Daoy (cell line): Measurements from ENCODE around the gene CRADD. TPM values are rescaled to one million over a fixed set of nuclear protein-coding genes. Genes with fewer than 3 reads are reported as not detected.
"Not testable (repeated sequence)": the region's sequence is repeated elsewhere in the genome, so short reads cannot be mapped to it uniquely, and the experiment has no call there.

ENCODE experiments used
- DNase-seq: peaks from one replicate; pipeline ENCODE4 v3.0.0-alpha.2; 2015; ENCODE audit warnings: low read depth
- total RNA-seq: library from RNA; depleted of rRNA; stranded (reverse); fragments of >200 nt; shearing (Covaris generic); gene quantifications from 2 replicates; pipeline ENCODE4 v1.2.3, GENCODE V29; 2014

Gene CRADD
- total RNA-seq, 1 experiment from 2014 or later, result 12.6 TPM

- not testable (repeated sequence) for DNase-seq
Observed at GRCh38 chr12:93871566-93871965, 194.4 kb downstream of the CRADD start.

DNA sequence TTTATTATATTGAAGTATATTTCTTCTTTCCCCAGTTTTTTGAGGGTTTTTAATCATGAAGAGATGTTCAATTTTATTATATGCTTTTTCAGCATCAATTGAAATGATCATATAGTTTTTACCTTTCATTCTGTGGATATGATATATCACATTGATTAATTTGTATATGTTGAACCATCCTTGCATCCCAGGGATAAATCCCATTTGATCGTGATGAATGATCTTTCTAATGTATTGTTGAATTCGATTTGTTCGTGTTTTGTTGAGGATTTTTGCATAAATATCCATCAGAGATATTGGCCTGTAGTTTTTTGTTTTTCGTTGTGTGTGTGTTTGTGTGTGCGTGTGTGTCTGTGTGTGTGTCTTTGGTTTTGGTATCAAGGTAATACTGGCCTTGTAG is 196.4 kb downstream of the CRADD start:
- no peak for DNase-seq

DNA sequence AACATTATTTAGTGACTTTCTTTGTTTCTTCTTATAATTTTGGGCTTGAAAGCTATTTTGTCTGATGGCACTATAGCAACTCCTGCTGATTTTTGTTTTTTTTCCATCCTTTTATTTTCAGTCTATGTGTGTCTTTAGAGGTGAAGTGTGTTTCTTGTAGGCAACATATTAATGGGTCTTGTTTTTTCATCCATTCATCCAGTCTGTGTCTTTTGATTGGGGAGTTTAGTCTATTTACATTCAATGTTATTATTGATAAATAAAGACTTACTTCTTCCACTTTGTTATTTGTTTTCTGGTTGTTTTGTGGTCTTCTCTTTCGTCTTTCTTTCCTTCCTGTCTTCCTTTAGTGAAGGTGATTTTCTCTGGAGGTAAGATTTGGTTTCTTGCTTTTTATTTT is 198.0 kb downstream of the CRADD start:
- no peak for DNase-seq

DNA sequence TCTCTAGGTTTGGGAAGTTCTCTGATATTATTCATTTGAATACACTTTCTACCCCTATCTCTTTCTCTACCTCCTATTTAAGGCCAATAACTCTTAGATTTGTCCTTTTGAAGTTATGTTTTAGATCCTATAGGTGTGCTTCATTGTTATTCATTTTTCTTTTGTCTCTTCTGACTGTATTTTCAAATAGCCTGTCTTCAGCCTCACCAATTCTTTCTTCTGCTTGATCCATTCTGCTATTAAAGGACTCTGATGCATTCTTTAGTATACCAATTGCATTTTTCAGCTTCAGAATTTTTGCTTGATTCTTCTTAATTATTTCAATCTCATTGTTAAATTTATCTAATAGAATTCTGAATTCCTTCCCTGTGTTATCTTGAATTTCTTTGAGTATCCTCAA is 199.2 kb downstream of the CRADD start:
- DNase-seq, result no peak

DNA sequence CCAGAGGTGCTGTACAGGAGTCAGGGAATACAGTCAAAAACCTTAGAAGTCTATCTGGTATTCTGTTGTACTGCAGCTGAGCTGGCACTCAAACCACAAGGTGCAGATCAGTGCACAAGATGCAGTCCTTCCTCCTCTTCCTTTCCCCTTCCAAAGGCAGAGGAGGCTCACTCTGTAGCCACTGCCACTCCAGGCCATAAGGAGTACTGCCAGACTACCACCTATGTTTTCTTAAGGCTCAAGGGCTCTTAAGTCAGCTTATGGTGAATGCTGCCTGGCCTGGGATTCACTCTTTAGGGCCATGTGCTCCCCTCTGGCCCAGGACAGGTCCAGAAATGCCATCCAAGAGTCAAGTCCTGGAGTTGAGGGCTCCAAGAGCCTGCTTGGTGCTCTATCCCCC is 200.3 kb downstream of the CRADD start:
- DNase-seq, result no peak

GRCh38 chr12:93879476-93880421 is 202.6 kb downstream of the CRADD start:
- peak; percentile 67 for DNase-seq

- no peak for DNase-seq
Observed at GRCh38 chr12:93880853-93881522, 203.8 kb downstream of the CRADD start.

GRCh38 chr12:93882763-93883162 is 205.6 kb downstream of the CRADD start:
- no peak for DNase-seq

- DNase-seq, result peak; percentile 69
Observed at GRCh38 chr12:93883436-93884154, 206.4 kb downstream of the CRADD start.

DNA sequence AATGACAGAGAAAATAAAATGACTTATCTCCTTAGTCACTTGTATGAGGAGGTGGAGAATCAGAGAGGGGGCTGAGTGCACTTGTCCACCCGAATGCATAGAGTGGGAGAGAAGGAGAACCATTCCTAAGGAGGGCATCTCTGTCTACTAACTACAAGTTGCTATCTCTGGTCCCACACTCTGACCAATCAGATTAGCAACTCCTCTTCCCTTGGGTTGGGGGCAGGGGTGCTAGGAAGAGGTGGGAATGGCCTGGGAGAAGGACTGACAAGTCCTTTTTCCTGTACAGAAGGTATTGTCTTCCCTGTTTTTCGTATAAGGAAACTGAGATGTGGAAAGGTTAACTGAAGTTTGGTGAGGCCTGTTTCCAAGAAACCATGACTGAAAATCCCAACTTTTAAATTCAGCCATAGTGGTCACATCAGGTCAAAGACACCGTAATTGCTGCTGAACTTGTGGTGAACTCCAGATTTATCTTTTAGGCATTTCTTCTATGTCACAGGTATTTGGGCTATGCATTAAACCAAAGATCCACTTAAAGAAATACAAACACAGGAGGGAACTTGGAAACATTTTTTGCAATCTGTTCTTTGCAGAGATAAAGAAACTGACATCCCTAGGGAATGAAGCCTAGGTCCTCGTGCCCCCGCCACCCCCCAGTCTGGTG is 207.8 kb downstream of the CRADD start:
- no peak for DNase-seq

DNA sequence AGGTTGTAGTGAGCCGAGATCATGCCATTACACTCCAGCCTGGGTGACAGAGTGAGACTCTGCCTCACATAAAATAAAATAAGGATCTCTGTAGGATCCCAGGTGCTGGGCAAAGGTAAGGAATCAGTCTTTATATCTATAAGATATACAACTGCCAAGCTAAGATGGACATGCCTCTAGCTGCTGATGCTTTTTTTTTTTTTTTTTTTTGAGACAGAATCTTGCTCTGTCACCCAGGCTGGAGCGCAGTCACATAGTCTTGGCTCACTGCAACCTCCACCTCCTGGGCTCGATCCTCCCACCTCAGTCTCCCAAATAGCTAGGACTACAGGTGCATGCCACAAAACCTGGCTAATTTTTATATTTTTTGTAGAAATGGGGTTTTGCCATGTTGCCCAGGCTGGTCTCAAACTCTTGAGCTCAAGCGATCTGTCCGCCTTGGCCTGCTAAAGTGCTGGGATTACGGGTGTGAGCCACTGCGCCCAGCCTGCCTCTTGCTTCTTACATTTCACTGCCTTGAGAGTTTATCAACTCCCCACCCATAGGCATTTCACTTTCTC is 208.9 kb downstream of the CRADD start:
- DNase-seq, result not testable (repeated sequence)

DNA sequence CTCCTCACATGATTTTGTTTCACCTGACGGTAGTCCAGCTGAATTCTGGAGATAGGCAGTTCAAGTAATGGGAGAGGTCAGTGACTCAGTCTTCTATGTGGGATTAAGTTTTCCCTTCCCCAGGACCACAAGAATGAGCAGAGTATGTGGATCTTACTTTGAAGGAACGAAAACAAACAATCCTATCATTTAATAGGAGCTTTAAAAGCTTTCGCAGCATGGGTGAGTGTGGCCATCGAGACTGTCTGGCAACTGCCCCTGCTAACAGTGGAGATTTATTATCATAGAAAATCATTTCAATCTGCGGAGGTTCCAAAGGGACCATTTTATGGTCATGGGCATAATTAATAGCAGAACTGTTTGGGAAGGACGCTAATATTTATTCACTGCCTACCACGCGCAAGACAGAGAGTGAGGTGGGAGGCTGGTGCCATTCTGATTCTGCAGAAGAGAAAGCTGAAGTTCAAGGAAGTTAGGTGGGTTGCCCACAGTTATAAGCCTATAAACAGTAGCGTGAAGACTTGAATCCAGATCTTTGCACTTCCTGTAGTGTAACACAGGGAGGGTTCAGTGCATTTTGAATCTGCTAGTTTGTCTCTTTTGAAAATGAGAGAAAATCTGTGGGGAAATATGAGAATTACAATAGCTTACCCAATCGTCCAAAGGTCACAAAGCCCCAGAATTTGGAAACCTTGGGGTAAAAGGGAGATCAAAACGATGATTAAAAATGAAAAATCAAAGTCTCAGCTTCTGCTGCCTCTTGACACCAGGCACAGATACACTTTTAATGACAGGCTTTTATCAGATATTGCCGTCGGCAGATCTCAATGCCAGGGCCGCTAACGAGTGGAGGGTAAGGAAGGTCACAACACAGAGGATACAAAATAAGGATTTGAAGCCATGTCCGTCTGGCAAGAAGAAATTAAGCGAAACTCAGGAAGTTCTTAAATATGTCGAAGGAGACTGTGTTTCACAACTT is 209.6 kb downstream of the CRADD start:
- peak; percentile 84 for DNase-seq

DNA sequence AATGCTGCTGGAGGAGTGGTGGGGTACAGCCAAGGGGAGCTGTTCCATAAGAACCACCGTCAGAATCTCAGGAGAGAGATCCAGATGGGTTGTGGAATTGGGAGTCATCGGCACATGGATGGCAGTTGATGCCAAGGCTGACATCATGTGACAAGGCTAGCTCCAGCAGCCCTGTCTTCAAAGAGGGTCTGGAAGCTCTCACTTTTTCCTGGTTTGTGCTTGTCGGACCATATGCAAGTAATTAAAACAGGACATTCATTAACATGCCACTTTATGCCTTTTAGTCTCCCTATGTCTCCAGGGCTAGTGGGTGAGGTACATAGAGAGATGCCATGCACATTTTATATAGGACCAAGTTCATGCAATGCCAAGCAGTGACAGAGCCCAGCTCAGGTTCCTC is 211.8 kb downstream of the CRADD start:
- DNase-seq, result no peak

- no peak for DNase-seq
Observed at GRCh38 chr12:93889516-93890212, 212.5 kb downstream of the CRADD start.

DNA sequence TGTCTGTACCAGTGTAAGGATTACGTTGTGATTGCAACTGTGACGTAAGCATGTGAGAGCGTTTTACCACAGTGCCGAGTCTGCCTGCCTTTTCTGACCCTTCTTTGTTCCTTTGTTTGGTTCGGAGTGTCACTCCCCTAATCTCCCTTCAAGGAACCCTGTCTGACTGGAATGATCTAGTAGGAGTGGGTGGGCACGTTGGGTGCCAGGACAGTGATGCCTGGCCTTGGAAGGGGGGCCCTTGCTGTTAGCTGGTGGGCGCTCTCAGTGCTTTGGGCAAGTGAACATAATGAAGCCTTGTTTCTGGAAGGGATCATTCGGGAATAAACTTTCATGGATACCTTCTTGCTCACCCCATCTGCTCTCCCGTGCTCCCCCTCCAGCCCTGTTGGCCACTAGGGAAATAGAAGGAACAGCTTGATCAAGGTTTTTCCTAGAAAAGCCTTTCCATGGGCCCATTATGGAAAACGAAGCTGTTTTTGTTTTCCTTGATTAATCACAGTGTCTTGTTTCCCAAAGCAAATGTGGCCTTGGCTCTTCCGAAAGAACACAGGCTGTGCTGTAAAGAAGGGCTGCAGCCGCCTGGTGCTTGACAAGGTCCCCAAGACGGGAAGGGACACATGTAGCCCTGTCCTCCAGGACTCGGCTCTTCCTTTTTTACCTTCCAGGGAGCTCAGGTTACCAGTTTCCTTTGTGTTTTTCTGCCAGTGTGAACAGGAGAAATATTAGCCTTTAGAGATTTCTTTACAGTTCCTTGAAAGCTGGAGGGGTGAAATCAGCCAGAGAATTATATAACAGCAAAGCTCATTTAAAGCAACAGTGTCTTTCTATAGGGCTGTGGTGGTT is 215.5 kb downstream of the CRADD start:
- DNase-seq, result no peak

DNA sequence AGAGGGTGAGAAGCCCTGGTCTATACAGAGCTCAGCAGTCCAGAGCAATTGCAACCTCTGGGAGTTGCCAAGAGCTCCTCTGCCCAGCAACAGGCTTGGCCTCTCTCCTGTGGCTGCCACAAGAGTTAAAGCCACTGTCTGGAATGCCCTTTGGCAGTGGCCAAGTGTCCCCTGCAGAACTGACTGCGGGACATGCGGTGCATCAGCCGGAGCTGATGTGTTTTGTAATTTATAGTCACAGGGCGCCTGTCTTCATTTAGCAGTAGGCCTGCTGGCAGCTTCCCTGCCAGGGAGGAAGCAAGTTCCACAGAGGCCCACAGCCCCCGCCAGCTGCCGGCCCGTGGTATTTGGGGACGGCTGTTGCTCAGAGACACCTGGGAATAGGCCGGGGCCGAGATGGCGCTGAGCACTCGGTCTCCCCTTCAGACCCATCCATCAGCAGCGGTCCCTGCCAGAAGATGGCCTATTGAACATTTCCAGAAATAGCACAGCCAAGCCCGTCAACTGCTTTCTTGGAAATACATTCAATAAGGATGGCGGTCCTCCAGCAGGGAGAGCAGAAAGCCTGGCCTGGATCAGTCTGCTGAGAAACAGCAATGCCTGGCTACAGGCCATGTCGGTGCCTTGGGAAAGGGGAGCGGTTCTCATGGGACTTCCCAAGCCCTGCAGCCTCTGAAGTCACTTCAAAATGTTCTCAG is 217.4 kb downstream of the CRADD start:
- no peak for DNase-seq

- no peak for DNase-seq
Observed at GRCh38 chr12:93895089-93895445, 217.9 kb downstream of the CRADD start.

DNA sequence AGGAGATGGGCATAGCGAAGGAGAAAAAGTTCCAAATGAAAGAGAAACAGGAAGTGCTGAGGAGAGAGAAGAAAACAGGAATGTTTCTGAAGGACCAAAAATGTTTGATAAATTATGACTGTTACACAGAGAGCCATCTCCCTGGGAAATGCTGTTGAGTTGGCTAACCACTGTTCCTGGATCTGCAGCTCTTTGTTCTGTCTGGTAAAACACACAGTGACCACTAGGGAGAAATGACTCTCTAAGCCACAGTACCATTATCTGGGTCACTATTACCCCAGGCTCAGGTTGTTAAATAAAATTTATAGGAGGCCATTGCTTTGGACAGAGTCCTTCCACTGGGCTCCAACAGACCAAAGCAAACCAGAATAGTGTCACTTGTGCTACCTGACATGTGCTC is 219.3 kb downstream of the CRADD start:
- no peak for DNase-seq
